Vagina (tissue), 2 donors: ENCODE data around the gene EFCAB6. TPM values are rescaled to one million over a fixed set of nuclear protein-coding genes. Genes with fewer than 3 reads are reported as not detected.

Experiments used
- DNase-seq, 2 donors: peaks; one replicate each; pipeline ENCODE4 v3.0.0-alpha.2; 2017; ENCODE audit errors: extremely low spot score in 2 of 2
- H3K27ac ChIP-seq: fragments of 200-600 bp; sonication (generic); one replicate; pipeline ENCODE4 v1.5.1; 2019
- H3K27me3 ChIP-seq: fragments of 200-600 bp; sonication (generic); one replicate; pipeline ENCODE4 v1.5.1; 2019
- H3K36me3 ChIP-seq, 2 donors: fragments of 200-600 bp; sonication (generic); one replicate each; pipeline ENCODE4 v1.5.1; 2017 to 2019
- H3K4me1 ChIP-seq: fragments of 200-600 bp; sonication (generic); one replicate; pipeline ENCODE4 v1.5.1; 2019
- H3K4me3 ChIP-seq, 2 donors: fragments of 200-600 bp; sonication (generic); 1 replicate in 1 of 2; 2 replicates in 1 of 2; pipeline ENCODE4 v1.5.1; 2016 to 2019
- H3K9me3 ChIP-seq: fragments of 200-600 bp; sonication (generic); one replicate; pipeline ENCODE4 v1.5.1; 2019
- POLR2A ChIP-seq, 2 donors: fragments of 450-650 bp; IDR thresholded peaks; one replicate each; pipeline ENCODE4 v1.6.1; 2017; ENCODE audit warnings: antibody characterized with exemption in 2 of 2, mild to moderate bottlenecking in 2 of 2, moderate library complexity in 2 of 2
- POLR2AphosphoS5 ChIP-seq, 2 donors: sonication (generic); formaldehyde crosslinking; IDR thresholded peaks; one replicate each; pipeline ENCODE4 v1.9.0; 2017; ENCODE audit warnings: antibody characterized with exemption in 2 of 2, mild to moderate bottlenecking in 2 of 2, low read depth in 1 of 2; ENCODE audit not compliant: insufficient read depth in 1 of 2
- intact Hi-C: fragments of 100-400 bp; cut with DNase I; formaldehyde crosslinking; loops from one replicate; pipeline ENCODE4 v1.15.1; 2023
- total RNA-seq: library from RNA; depleted of rRNA; stranded (reverse); fragments of >200 nt; gene quantifications from one replicate; pipeline ENCODE4 v1.2.3, GENCODE V29; 2016
- TF ChIP-seq, protein P1 (sequence below), 3 experiments: fragments of 450-650 bp in 2 of 3; fragments of 200-600 bp in 1 of 3; sonication (generic) in 1 of 3; IDR thresholded peaks; one replicate each; pipeline ENCODE4 v1.5.1; 2017 to 2019; ENCODE audit warnings: antibody characterized with exemption in 3 of 3, mild to moderate bottlenecking in 2 of 3, moderate library complexity in 2 of 3

Gene EFCAB6
- total RNA-seq, 1 donor from 2014 or later, result 1.7 TPM

- H3K36me3 ChIP-seq, result no peaks in the 10 kb centered on the region
- TF ChIP-seq, protein P1, sequence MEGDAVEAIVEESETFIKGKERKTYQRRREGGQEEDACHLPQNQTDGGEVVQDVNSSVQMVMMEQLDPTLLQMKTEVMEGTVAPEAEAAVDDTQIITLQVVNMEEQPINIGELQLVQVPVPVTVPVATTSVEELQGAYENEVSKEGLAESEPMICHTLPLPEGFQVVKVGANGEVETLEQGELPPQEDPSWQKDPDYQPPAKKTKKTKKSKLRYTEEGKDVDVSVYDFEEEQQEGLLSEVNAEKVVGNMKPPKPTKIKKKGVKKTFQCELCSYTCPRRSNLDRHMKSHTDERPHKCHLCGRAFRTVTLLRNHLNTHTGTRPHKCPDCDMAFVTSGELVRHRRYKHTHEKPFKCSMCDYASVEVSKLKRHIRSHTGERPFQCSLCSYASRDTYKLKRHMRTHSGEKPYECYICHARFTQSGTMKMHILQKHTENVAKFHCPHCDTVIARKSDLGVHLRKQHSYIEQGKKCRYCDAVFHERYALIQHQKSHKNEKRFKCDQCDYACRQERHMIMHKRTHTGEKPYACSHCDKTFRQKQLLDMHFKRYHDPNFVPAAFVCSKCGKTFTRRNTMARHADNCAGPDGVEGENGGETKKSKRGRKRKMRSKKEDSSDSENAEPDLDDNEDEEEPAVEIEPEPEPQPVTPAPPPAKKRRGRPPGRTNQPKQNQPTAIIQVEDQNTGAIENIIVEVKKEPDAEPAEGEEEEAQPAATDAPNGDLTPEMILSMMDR (IDR thresholded peaks at IDR 0.05), result no peak
- TF ChIP-seq POLR2AphosphoS5 (IDR thresholded peaks at IDR 0.05; ENCODE audit: insufficient read depth in 1 of 2, low read depth in 1 of 2) (no peak), POLR2A (IDR thresholded peaks at IDR 0.05) (no peak)
- no peaks in the 10 kb centered on the region for H3K27me3 ChIP-seq
- H3K4me3 ChIP-seq, result no peak overlapping the region
- H3K27ac ChIP-seq, result no peak overlapping the region
- no peak for DNase-seq
- H3K4me1 ChIP-seq, result peaks cover 7% of the 10 kb centered on the region
- intact Hi-C loops, result loop anchor here (5.0 kb wide), 1 partner anchor 782 kb away; no protein-coding TSS in a partner anchor
- peaks cover 6% of the 10 kb centered on the region for H3K9me3 ChIP-seq
These were observed 277.2 kb downstream of the EFCAB6 start for GRCh38 chr22:43534916-43535315.

GRCh38 chr22:43533656-43534428 lies 278.3 kb downstream of the EFCAB6 start:
- Histone ChIP-seq H3K27ac (no peak overlapping the region), H3K4me1 (peaks cover 7% of the 10 kb centered on the region), H3K9me3 (peaks cover 6% of the 10 kb centered on the region), H3K36me3 (no peaks in the 10 kb centered on the region), H3K4me3 (no peak overlapping the region), H3K27me3 (no peaks in the 10 kb centered on the region)
- no peak for DNase-seq
- intact Hi-C loops, result loop anchor here (5.0 kb wide), 1 partner anchor 783 kb away; no protein-coding TSS in a partner anchor
- TF ChIP-seq POLR2AphosphoS5 (IDR thresholded peaks at IDR 0.05; ENCODE audit: insufficient read depth in 1 of 2, low read depth in 1 of 2), result no peak
- TF ChIP-seq, protein P1 (IDR thresholded peaks at IDR 0.05), result no peak
- TF ChIP-seq POLR2A (IDR thresholded peaks at IDR 0.05), result no peak

GRCh38 chr22:43533156-43533530 lies 279.0 kb downstream of the EFCAB6 start:
- no peaks in the 10 kb centered on the region for H3K27me3 ChIP-seq
- intact Hi-C loops, result loop anchor here (5.0 kb wide), 1 partner anchor 784 kb away; no protein-coding TSS in a partner anchor
- H3K4me1 ChIP-seq, result peaks cover 7% of the 10 kb centered on the region
- H3K4me3 ChIP-seq, result no peak overlapping the region
- TF ChIP-seq POLR2AphosphoS5 (IDR thresholded peaks at IDR 0.05; ENCODE audit: insufficient read depth in 1 of 2, low read depth in 1 of 2) (no peak), POLR2A (IDR thresholded peaks at IDR 0.05) (no peak)
- TF ChIP-seq, protein P1 (IDR thresholded peaks at IDR 0.05), result no peak
- no peak for DNase-seq
- H3K9me3 ChIP-seq, result peaks cover 6% of the 10 kb centered on the region
- H3K36me3 ChIP-seq, result no peaks in the 10 kb centered on the region
- H3K27ac ChIP-seq, result no peak overlapping the region

DNA sequence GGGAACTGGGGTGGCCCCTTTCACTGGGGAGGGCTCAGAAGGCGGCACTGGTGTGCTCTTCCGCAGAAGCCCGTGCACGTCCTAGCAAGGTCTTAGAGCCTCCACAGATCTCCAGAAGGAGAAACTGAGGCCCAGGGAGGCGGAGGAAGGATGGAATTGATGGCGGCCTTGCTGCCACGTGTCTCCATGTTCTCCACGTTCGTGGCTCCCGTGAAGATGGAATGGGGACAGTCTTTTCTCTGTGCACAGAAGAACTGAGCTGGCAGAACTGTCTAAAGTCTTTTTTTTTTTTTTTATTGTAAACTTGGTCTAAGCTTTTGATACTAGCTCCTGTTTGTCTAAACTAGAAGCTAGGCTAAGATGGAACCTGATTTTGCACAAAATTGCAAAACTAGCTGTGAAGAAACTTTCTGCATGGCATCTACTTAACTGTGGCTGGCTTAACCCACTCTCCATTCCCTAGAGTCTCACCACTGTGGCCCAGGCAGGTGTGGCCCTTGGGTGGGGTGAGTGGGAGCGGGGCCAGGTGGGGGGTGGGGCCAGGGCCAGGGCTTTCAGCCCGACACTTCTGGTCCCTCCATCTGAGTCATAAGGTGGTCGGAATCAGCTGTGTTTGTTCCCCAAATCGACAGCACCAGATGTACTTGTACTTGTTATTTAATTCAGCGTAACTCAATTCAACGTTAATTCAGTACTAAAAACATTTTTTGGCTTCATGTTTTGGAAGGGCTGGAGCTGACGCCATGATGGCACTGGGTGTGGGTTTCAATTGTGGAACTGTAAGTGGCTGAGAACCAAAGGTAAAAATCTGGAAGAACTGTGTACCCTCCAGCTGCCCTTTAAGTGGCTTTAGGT lies 279.6 kb downstream of the EFCAB6 start:
- Histone ChIP-seq H3K4me1 (peaks cover 7% of the 10 kb centered on the region), H3K36me3 (no peaks in the 10 kb centered on the region), H3K9me3 (peaks cover 6% of the 10 kb centered on the region), H3K4me3 (no peak overlapping the region), H3K27me3 (no peaks in the 10 kb centered on the region), H3K27ac (no peak overlapping the region)
- DNase-seq, result no peak
- intact Hi-C loops, result loop anchor here (5.0 kb wide), 1 partner anchor 785 kb away; no protein-coding TSS in a partner anchor
- TF ChIP-seq POLR2A (IDR thresholded peaks at IDR 0.05) (no peak), POLR2AphosphoS5 (IDR thresholded peaks at IDR 0.05; ENCODE audit: insufficient read depth in 1 of 2, low read depth in 1 of 2) (no peak)
- TF ChIP-seq, protein P1 (IDR thresholded peaks at IDR 0.05), result no peak
